Neural cell (in vitro differentiated cells): ENCODE results near the gene TMEM132C. TPM values are rescaled to one million over a fixed set of nuclear protein-coding genes. Genes with fewer than 3 reads are reported as not detected.

ENCODE experiments used
- H2AFZ ChIP-seq: fragments of 200-600, 300-800 bp; sonication (generic), shearing (Covaris generic); 2 replicates; pipeline ENCODE4 v1.6.0; 2014; ENCODE audit warnings: low read depth, mild to moderate bottlenecking, antibody characterized with exemption, low read length, moderate library complexity
- H3F3A ChIP-seq: fragments of 200-600 bp; shearing (Covaris generic); 2 replicates; pipeline ENCODE4 v1.6.1; 2016; ENCODE audit warnings: mild to moderate bottlenecking, moderate library complexity, mixed read lengths, antibody characterized with exemption, low read length; ENCODE audit not compliant: insufficient read depth, poor library complexity, severe bottlenecking
- H3K27ac ChIP-seq: fragments of 200-600, 300-800 bp; sonication (generic), shearing (Covaris generic); 2 replicates; pipeline ENCODE4 v1.5.1; 2014; ENCODE audit warnings: mild to moderate bottlenecking, low read length, moderate library complexity
- H3K27me3 ChIP-seq: fragments of 300-800, 200-600 bp; sonication (generic), shearing (Covaris generic); 2 replicates; pipeline ENCODE4 v1.6.0; 2014; ENCODE audit warnings: mild to moderate bottlenecking, low read depth, low read length, moderate library complexity; ENCODE audit not compliant: insufficient read depth
- H3K36me3 ChIP-seq: fragments of 300-800, 200-600 bp; sonication (generic), shearing (Covaris generic); 2 replicates; pipeline ENCODE4 v1.5.1; 2014; ENCODE audit warnings: mild to moderate bottlenecking, antibody characterized with exemption, low read length, moderate library complexity; ENCODE audit not compliant: insufficient read depth
- H3K4me2 ChIP-seq: fragments of 300-800, 200-600 bp; sonication (generic), shearing (Covaris generic); 2 replicates; pipeline ENCODE4 v1.6.0; 2014; ENCODE audit warnings: mild to moderate bottlenecking, low read length
- H3K4me3 ChIP-seq: fragments of 300-800, 200-600 bp; sonication (generic), shearing (Covaris generic); 2 replicates; pipeline ENCODE4 v1.5.1; 2014; ENCODE audit warnings: mild to moderate bottlenecking, low read length, moderate library complexity
- H3K79me2 ChIP-seq: fragments of 200-600 bp; shearing (Covaris generic); replicated peaks from 2 replicates; pipeline ENCODE4 v1.6.0; 2014; ENCODE audit warnings: mild to moderate bottlenecking, low read length, moderate library complexity; ENCODE audit not compliant: insufficient read depth
- H3K9ac ChIP-seq: fragments of 300-800, 200-600 bp; sonication (generic), shearing (Covaris generic); 2 replicates; pipeline ENCODE4 v1.6.1; 2016; ENCODE audit warnings: mild to moderate bottlenecking, low read length, mixed read lengths
- H3K9me2 ChIP-seq: fragments of 200-600 bp; shearing (Covaris generic); 2 replicates; pipeline ENCODE4 v1.6.1; 2016; ENCODE audit warnings: mild to moderate bottlenecking, low read length, mixed read lengths; ENCODE audit not compliant: insufficient read depth
- H3K9me3 ChIP-seq: fragments of 200-600, 300-800 bp; sonication (generic), shearing (Covaris generic); 2 replicates; pipeline ENCODE4 v1.6.1; 2016; ENCODE audit warnings: mild to moderate bottlenecking, mixed run types, low read length, moderate library complexity, mixed read lengths
- H4K20me1 ChIP-seq: fragments of 200-600 bp; shearing (Covaris generic); 2 replicates; pipeline ENCODE4 v1.6.1; 2016; ENCODE audit warnings: mild to moderate bottlenecking, mixed run types; ENCODE audit not compliant: insufficient read depth
- EP300 ChIP-seq: fragments of 450-650 bp; conservative IDR thresholded peaks from 2 replicates; pipeline ENCODE4 v1.6.1; 2014; ENCODE audit warnings: antibody characterized with exemption, mild to moderate bottlenecking, moderate library complexity; ENCODE audit not compliant: poor library complexity, severe bottlenecking
- EZH2 ChIP-seq: fragments of 200-600, 300-800 bp; shearing (Covaris generic), sonication (generic); IDR thresholded peaks from 2 replicates; pipeline ENCODE4 v1.6.1; 2014; ENCODE audit warnings: antibody characterized with exemption, low read length, borderline replicate concordance, mild to moderate bottlenecking; ENCODE audit not compliant: insufficient read depth, poor library complexity, severe bottlenecking
- MXI1 ChIP-seq: fragments of 450-650 bp; conservative IDR thresholded peaks from 2 replicates; pipeline ENCODE4 v1.6.1; 2014; ENCODE audit warnings: antibody characterized with exemption, mild to moderate bottlenecking; ENCODE audit not compliant: poor library complexity, severe bottlenecking
- POLR2AphosphoS5 ChIP-seq: IDR thresholded peaks from 2 replicates; pipeline ENCODE4 v1.6.1; 2012
- RAD21 ChIP-seq: fragments of 450-650 bp; conservative IDR thresholded peaks from 2 replicates; pipeline ENCODE4 v1.6.1; 2014; ENCODE audit warnings: antibody characterized with exemption, mild to moderate bottlenecking, moderate library complexity
- SMC3 ChIP-seq: fragments of 450-650 bp; conservative IDR thresholded peaks from 2 replicates; pipeline ENCODE4 v1.6.1; 2014; ENCODE audit warnings: antibody characterized with exemption, mild to moderate bottlenecking, moderate library complexity; ENCODE audit not compliant: poor library complexity
- TAF1 ChIP-seq: IDR thresholded peaks from 2 replicates; pipeline ENCODE4 v1.6.1; 2012; ENCODE audit warnings: low read depth
- polyA plus RNA-seq: library from polyadenylated mRNA; depleted of rRNA; stranded (reverse); fragments of >200 nt; gene quantifications from 2 replicates; pipeline ENCODE4 v1.2.3, GENCODE V29; 2014
- TF ChIP-seq, protein P1 (sequence below): IDR thresholded peaks from 2 replicates; pipeline ENCODE4 v1.6.1; 2012; ENCODE audit warnings: borderline replicate concordance
- TF ChIP-seq, protein P2 (sequence below): fragments of 450-650 bp; IDR thresholded peaks from 2 replicates; pipeline ENCODE4 v1.5.1; 2014; ENCODE audit warnings: antibody characterized with exemption, mild to moderate bottlenecking, moderate library complexity; ENCODE audit not compliant: poor library complexity, severe bottlenecking

The TMEM132C gene
- polyA plus RNA-seq, 1 donor from 2014 or later: 0.06 TPM

DNA sequence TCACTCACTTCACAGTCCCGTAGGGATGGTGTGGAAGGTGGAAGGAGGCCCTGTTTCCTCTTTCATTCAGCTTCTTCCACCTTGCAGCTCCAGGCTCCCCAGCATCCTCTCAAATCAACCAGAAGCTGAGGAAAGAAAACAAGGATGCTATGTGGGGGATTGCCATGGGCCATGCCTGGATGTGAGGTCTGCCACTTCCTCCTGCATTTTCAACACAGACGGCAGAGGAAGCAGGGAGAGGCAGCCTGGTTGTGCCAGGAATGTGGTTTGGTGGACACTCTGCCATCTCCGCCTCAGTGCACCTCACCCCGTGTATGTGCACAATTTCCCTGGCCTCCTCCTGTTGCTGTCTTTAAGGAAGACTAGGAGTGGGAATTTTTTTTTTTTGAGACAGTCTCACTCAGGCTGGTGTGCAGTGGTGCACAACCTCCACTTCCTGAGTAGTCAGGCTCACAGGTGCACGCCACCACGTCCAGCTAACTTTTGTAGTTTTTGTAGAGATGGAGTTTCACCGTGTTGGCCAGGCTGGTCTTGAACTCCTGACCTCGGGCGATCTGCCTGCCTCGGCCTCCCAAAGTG is 457.6 kb downstream of the TMEM132C start:
- H3K4me2 ChIP-seq: no peak overlapping the region
- H3K79me2 ChIP-seq: no peaks in the 10 kb centered on the region
- TF ChIP-seq MXI1: no peak
- TF ChIP-seq POLR2AphosphoS5: no peak
- TF ChIP-seq EZH2: no peak
- H3K9me2 ChIP-seq: no peaks in the 10 kb centered on the region
- H3K9me3 ChIP-seq: peaks cover 5% of the 10 kb centered on the region
- H3F3A ChIP-seq: no peaks in the 10 kb centered on the region
- H3K4me3 ChIP-seq: no peak overlapping the region
- no peak overlapping the region for H2AFZ ChIP-seq
- no peak overlapping the region for H3K9ac ChIP-seq
- no peaks in the 10 kb centered on the region for H3K36me3 ChIP-seq
- H4K20me1 ChIP-seq: no peaks in the 10 kb centered on the region
- no peak overlapping the region for H3K27ac ChIP-seq
- no peaks in the 10 kb centered on the region for H3K27me3 ChIP-seq

DNA sequence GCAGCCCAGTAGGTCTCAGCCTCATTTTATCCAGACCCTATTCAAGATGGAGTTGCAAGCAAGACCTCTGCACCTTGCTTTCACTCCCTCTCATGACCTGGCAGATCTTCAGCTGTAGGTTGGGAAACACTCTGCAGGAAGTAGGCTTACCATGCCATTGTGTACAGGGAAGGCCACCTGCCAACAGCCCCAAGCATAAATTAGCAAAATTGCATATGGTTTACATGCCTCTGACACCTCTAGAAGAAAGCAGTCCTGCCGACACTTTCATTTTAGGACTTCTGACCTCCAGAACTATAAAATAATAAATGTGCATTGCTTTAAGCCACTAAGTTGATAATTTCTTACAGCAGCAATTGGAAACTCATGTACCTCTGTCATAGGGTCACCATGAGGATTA is 459.9 kb downstream of the TMEM132C start:
- Histone ChIP-seq H3K4me2 (no peak overlapping the region), H2AFZ (no peak overlapping the region), H3K4me3 (no peak overlapping the region), H3K9me2 (no peaks in the 10 kb centered on the region), H3K27me3 (no peaks in the 10 kb centered on the region), H3F3A (no peaks in the 10 kb centered on the region), H3K9me3 (no peaks in the 10 kb centered on the region), H3K9ac (no peak overlapping the region), H4K20me1 (no peaks in the 10 kb centered on the region), H3K36me3 (no peaks in the 10 kb centered on the region), H3K79me2 (no peaks in the 10 kb centered on the region), H3K27ac (no peak overlapping the region)
- no peak for TF ChIP-seq RAD21
- TF ChIP-seq, protein P1, sequence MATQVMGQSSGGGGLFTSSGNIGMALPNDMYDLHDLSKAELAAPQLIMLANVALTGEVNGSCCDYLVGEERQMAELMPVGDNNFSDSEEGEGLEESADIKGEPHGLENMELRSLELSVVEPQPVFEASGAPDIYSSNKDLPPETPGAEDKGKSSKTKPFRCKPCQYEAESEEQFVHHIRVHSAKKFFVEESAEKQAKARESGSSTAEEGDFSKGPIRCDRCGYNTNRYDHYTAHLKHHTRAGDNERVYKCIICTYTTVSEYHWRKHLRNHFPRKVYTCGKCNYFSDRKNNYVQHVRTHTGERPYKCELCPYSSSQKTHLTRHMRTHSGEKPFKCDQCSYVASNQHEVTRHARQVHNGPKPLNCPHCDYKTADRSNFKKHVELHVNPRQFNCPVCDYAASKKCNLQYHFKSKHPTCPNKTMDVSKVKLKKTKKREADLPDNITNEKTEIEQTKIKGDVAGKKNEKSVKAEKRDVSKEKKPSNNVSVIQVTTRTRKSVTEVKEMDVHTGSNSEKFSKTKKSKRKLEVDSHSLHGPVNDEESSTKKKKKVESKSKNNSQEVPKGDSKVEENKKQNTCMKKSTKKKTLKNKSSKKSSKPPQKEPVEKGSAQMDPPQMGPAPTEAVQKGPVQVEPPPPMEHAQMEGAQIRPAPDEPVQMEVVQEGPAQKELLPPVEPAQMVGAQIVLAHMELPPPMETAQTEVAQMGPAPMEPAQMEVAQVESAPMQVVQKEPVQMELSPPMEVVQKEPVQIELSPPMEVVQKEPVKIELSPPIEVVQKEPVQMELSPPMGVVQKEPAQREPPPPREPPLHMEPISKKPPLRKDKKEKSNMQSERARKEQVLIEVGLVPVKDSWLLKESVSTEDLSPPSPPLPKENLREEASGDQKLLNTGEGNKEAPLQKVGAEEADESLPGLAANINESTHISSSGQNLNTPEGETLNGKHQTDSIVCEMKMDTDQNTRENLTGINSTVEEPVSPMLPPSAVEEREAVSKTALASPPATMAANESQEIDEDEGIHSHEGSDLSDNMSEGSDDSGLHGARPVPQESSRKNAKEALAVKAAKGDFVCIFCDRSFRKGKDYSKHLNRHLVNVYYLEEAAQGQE: no peak

DNA sequence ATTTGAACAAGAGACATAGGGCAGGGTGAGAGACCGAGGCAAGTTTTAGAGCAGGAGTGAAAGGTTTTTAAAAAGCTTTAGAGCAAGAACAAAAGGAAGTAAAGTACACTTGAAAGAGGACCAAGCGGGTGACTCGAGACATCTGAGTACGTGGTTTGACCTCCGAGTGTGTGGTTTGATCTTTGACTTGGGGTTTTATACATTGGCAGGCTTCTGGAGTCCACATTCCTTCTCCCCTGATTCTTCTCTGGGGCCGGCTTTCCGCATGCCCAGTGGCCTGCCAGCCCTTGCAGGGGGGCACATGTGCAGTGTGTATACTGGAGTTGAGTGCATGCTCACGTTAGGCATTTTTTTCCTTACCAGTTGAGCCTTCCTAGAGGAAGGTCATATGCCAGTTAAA is 460.5 kb downstream of the TMEM132C start:
- Histone ChIP-seq H3K4me2 (no peak overlapping the region), H3K9me2 (no peaks in the 10 kb centered on the region), H3K9me3 (no peaks in the 10 kb centered on the region), H3K27me3 (no peaks in the 10 kb centered on the region), H3K79me2 (no peaks in the 10 kb centered on the region), H3K9ac (no peak overlapping the region), H4K20me1 (no peaks in the 10 kb centered on the region), H3K27ac (no peak overlapping the region), H3K36me3 (no peaks in the 10 kb centered on the region), H3F3A (no peaks in the 10 kb centered on the region), H2AFZ (no peak overlapping the region), H3K4me3 (no peak overlapping the region)
- TF ChIP-seq, protein P2, sequence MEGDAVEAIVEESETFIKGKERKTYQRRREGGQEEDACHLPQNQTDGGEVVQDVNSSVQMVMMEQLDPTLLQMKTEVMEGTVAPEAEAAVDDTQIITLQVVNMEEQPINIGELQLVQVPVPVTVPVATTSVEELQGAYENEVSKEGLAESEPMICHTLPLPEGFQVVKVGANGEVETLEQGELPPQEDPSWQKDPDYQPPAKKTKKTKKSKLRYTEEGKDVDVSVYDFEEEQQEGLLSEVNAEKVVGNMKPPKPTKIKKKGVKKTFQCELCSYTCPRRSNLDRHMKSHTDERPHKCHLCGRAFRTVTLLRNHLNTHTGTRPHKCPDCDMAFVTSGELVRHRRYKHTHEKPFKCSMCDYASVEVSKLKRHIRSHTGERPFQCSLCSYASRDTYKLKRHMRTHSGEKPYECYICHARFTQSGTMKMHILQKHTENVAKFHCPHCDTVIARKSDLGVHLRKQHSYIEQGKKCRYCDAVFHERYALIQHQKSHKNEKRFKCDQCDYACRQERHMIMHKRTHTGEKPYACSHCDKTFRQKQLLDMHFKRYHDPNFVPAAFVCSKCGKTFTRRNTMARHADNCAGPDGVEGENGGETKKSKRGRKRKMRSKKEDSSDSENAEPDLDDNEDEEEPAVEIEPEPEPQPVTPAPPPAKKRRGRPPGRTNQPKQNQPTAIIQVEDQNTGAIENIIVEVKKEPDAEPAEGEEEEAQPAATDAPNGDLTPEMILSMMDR: no peak
- TF ChIP-seq SMC3: no peak
- no peak for TF ChIP-seq RAD21
- no peak for TF ChIP-seq MXI1
- TF ChIP-seq, protein P1: no peak
- no peak for TF ChIP-seq EP300
- no peak for TF ChIP-seq POLR2AphosphoS5
- no peak for TF ChIP-seq EZH2
- TF ChIP-seq TAF1: no peak
